ENCODE data around the gene C1orf94.

Gene C1orf94

DNA sequence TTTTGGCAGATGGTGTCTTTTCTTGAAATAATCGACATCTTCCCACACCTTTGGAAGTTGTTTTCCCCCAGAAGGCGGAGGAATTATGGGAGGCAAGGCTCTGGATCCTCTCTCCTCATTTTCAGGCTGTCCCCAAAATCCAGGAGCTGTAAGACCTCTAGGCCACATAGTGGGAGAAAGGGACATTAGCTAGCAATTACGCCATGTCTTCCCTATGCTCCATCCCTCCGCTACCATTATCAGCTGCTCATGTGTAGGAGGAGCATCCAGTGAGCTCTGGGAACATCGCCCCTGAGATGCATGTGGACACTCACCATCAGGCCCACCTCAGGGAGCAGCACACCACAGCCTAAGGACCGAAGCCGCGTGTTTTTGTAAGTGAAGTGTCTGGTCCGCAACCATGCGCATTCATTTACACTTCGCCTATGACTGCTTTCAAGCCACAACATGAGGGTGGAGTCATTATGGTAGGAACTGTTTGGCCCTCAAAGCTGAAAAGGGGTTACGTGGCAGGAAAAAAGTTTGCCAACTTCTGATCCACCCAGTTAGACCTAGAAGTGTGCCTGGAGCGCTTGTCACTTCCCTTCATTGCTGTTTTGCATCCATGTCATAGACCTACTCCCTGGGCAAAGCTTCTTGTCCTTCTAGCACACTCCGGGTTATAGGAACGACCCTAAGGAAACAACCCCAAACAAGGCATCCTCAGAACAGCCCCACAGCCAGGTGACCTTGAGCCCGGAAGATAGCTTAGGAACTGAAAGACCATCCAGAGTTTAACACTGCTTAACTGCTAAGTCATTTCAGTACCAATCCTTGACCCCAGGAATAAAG, 85.5 kb downstream of the C1orf94 start:
- DNase-seq: no peak

DNA sequence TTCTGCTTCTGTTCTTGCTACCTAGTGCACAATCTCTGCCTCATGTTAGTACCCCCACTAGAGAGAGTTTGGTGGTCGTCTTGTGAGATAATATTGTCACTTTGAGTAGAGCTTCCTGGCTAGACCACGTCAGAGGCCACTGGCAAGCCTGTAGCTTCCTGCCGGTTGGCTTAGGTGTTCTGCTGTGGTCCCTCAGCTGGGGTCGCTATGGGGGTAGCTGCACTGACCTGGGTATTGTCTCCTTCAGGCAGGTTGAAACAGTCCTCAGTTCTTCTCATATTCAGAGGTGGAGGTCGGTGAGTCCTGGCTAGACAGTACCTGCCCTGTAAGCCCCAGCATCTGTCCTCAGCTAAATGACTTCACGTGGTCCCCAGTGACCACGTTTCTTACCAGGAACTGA, 86.2 kb downstream of the C1orf94 start:
- DNase-seq: no peak

DNA sequence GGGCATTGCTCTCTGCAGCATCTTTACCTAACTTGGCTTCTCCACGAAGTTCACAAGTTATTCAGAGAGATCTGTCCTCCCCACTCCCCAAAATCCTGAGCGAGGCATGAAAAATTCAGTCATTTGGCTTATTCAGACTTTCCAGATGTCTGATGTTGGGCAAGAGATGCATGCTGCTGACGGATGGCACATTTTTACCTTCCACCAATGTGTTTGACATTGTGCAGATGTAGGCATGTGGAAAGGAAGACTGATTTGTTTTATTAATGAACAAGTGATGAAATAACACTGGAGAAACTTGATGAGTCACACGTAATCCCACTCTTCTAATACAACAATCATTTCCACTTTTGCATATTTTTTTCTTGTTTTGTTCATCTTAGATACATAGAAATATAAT, 86.7 kb downstream of the C1orf94 start:
- DNase-seq: no peak

DNA sequence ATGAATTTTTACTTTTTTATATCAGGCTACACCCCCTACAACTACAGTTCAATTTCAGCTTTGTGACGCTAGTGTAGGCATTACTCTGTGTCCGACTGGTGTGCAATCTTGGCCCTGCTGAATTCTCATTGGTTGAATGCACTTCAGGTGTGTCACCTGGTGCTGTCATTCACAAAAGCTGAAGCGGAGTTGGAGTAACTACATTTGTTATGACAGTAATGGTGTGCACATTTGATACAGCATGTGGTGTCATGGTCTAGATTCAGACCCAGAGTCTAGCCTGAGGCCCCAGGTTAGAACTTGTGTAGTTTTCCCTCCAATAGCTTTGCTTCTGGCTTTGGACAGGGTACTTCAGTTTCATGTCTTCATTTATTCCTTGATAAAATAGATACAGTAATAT, 88.7 kb downstream of the C1orf94 start:
- no peak for DNase-seq

DNA sequence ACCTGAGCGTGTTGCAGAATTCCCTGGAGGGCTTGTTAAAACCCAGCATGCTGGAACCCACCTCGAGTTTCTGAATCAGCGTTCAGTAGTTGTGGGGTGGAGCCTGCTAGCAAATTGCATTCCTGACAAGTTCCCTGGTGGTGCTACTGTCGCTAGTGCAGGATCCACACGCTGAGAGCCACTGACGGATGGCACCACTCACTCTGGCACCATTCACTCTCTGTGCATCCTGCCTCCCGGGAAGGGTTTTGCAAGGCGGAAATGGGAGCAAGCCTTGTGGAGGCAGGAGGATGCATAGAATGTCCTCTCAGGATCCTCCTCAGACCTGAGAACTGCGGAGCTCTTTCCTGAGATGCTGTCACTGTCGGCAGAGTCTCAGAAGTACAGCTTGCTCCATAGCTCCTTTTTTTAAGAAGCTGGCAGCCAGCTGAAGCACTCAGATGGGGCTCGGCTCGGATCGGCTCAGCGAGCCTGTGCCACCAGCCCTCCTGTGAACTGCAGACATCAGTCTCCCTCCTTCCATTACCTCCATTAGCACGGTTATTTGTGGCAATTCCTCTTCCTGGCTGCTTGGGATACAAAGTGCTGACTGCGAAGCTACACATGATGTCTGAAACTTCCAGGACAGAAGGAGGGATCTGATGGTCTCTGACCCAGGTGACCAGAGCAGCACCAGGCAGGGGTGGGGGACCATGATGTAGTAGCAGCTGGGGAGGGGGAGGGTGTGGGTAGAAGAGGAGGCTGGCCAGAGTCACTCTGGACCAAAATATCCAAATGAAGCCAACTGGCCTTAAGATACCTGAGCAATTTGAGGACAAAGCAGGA, 89.6 kb downstream of the C1orf94 start:
- DNase-seq: no peak

GRCh38 chr1:34267326-34267725, 90.6 kb downstream of the C1orf94 start:
- no peak for DNase-seq

GRCh38 chr1:34268311-34268954, 91.7 kb downstream of the C1orf94 start:
- DNase-seq: no peak
